Glomerular endothelial cell (primary cell): ENCODE data around the gene ARID1B. TPM values are rescaled to one million over a fixed set of nuclear protein-coding genes. Genes with fewer than 3 reads are reported as not detected.

ENCODE experiments used
- DNase-seq: peaks from one replicate; pipeline ENCODE4 v3.0.0-alpha.2; 2011; ENCODE audit warnings: low read depth, low spot score; ENCODE audit errors: extremely low read depth
- total RNA-seq: library from RNA; depleted of rRNA; stranded (reverse); fragments of >200 nt; gene quantifications from 2 replicates; pipeline ENCODE4 v1.2.3, GENCODE V29; 2015

ARID1B gene
- total RNA-seq, 1 donor from 2014 or later = 72.3 TPM

GRCh38 chr6:157113389-157113788 is 336.2 kb downstream of the ARID1B start:
- no peak for DNase-seq

DNA sequence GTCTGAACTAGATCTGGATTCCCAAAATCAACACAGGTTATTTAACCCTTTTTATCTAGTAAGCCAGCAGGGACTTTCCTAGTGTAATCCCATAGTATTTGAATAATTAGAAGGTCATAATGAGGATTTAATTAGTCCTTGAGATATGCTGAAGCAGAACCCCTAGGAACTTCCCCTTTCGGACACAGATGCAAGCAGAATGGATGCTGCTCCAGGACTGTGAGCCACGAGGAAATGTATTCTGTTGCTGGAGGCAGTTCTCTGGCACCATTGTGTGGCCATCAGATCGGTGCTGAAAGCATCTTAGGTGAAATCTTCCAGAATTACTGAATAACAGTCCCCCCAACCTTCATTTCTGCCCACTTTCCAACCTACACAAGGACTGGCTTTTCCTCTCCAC is 339.2 kb downstream of the ARID1B start:
- DNase-seq = no peak

DNA sequence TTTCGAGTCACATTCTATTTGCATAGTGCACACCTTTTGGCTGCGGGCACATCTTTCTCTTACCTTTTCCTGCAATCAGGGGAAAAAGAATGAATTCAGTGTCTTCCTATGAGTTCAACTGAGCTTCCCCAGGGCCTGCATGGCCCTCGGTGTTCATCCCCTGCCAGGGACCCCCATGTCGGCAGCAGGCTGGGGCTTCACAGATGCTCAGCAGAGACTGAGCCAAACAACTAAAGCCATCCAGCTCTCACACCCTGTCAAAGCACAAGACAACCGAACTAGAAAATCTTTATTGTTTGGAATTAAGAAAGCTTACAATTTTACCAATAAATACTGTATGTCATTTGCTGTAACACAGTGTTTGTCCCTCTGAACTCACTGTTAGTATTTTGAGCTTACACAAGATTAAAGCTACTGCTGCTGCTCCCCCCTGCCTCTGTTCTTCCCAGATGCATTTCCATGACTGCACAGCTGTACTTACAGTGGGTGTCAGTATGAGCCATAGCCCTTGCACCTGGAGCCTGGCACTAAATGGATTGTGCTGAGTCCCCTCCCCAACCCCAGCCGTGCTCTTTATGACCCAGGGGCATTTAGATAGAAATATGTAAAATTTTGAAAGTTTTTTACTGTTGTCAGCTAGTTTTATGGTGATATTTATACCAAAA is 340.4 kb downstream of the ARID1B start:
- DNase-seq = no peak

GRCh38 chr6:157119502-157120027 is 342.4 kb downstream of the ARID1B start:
- no peak for DNase-seq

DNA sequence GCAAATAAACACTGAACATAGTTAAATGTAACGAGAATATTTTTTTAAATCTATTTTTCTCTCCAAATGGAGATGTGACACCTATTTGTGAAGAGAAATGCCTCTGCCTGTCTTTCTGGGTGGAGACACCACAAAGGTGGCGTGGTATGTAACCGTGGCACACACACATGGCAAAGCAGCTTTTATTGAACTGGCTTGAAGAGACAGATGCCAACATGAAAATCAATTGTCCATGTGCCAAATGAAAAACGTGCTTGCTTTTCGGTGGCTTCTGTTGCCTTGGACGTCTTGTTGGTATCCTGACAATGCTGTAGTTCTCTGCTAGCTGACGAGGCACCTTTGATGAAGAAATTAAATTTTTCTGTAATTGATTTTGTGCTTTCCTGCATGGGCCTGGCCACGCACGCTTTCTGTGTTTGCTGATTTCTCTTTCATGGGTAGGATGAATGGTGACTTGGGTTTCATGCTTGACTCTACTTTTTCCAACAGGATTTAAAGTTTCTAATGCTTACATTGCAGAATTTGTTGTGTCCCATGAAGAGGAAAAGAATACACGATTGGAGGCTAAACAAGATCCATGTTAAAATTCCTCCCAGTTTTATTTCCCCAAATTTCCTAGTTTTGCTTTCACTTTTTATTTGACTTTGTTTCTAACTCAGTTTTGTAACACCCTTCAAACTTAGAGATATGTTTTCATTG is 343.5 kb downstream of the ARID1B start:
- no peak for DNase-seq

DNA sequence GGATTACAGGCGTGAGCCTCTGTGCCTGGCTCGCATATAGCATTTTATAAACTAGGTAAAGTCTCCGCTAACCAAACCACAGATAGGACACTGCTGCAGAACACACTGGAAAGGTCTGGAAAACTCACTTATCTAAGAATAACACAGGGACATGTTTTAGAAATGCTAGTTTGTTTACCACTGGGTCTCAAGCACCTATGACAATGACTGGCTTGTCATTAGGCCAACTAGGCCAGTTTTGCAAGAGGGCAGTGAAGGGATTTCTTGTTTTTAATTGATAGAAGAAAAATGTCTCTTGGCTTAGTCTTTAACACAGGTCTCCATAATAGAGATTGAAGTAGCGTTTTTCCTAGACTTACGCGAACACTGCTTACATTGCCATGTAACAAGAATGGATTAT is 344.7 kb downstream of the ARID1B start:
- no peak for DNase-seq

DNA sequence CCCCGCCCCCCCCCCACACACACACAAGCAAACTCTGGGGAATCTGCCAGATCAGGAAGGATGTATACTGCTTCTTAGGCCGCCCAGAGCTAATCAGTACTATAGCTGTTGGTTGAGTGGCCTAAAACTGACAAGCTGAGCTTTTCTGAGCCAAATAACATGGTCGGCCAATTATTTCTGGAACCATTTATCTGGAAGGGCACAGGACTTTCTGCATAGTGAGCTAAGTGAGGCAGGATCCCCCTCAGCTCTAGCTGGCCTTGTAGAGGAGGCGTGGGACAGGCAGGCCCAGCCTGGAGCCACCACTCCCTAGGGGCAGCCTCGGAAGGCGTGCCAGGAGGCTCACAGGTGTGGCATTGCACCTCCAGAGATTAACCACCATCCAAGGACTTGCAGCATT is 346.1 kb downstream of the ARID1B start:
- DNase-seq = no peak

GRCh38 chr6:157124485-157125254 is 347.5 kb downstream of the ARID1B start:
- DNase-seq = no peak

DNA sequence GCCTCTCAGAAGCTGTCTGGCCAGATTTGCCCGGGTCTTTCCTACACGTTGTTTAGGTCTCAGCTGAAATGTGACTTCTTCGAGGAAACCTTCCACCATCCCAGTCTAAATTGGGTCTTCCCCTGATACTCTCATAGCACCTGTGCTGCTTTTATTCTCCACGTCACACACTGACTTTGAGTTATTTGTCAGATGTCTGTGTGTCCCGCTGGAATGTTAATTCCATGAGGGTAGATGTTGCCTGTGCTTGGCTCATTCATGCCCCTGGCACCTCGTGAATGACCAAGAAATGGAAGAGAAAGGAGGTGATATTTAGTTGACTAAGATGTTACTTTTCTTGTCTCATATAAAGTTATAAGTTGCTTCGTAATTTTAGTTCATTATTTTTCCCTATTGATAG is 348.4 kb downstream of the ARID1B start:
- DNase-seq = no peak

DNA sequence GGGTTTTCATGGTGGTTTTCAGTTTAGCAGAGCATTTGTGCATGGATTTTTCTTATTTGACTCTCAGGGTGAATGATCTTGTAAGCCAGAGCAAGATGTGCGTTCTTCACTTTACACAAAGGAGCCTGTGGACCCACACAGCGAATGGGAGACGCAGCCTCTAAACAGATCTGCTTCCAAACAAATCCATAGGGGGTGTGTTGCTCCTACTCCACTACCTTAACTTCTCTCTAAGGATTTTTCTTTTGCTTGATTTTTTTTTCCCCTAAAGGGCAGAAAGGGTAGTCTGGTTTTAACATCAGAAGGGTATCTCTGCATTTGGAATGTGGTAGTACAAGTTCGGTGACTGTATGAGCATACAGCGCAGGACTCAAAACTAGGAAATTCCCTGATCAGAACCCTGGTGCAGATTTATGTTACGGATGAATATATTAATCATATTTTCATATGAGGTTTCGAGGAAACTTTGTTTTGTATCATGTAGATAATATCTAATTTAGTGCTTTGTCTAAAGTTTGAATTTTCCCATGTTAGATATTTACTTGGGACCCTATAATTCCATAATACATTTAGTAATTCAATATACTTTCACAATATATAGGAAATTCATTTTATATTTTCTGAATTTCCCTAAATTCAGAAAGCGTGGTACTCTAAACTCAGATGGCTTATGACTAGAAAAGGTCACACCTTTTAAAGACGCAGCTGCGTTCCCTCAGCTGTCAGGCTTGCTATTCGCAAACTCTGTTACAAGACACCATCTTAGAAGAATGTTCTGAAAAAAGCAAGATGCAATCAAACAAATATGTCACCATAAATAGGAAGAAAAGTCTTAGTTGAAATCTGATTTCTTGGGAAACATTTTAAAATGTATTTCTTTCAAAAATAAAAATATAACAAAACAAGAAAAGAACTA is 349.3 kb downstream of the ARID1B start:
- no peak for DNase-seq

- DNase-seq = no peak
These were observed 351.1 kb downstream of the ARID1B start for GRCh38 chr6:157128235-157128775.

DNA sequence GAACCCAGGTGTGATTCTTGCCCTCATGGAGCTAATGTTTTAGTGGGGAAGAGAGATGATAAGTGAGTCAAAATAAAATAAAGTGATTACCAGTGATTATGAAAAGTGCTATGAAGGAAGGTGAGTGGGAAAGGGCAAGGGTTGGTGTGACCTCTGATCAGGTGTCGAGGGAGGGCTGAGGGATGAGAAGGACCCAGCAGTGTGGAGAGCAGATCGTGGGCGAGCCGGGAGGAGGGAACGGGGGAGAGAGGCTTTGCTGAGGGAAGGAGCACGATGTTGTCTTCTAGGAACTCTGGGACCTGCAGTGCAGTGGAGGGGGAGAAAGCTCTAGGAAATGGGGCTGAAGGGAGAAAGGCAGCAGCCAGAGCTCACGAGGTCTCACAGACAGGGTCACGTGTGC is 354.1 kb downstream of the ARID1B start:
- no peak for DNase-seq

DNA sequence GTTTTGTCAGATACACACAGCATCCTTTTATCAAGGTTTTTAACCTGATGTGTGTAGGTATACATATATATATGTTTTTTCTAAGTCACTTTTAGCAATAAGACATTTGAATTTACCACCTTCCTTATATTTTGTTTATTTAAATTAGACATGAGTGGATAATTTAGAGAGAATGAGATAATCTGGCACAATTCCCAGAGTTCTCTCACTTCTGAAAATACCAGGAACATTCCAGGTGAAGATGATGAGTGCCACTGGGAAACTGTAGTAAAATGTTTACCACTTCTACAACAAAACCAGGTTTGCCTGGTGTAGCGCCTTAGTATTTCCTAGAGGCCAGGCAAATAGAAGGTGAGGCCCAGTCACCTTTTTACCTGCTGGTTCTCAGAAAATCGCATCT is 356.7 kb downstream of the ARID1B start:
- no peak for DNase-seq

DNA sequence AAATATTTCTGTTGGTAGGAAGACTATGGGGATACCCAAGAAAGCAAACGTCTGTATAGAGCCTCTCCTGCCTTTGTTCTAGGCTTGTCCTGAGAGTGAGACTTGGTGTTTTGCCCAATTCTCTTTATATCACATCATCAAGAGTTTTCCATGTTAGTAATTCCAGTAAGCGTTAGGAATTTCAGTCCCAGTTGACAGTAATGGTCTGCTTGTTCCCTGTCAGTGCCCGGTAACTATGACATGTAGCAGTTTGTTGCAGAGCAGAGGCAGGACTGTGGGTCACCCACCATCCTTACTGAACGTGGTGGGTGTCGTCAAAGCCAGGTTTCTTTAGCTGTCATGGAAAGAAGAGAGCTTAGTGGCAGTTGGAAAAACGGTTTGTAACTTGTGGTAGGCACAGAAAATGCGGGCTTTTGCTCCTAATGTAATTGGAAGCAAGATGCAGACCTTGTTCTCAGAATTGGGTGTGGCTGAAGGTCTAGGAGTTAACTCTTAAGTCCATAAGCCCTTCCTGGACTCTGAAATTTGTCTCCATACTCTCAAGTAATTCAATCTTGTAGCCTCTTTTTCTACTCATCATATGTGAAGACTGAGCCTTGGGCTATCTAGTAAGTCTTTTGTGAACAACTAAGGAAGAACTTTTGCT is 357.3 kb downstream of the ARID1B start:
- no peak for DNase-seq

DNA sequence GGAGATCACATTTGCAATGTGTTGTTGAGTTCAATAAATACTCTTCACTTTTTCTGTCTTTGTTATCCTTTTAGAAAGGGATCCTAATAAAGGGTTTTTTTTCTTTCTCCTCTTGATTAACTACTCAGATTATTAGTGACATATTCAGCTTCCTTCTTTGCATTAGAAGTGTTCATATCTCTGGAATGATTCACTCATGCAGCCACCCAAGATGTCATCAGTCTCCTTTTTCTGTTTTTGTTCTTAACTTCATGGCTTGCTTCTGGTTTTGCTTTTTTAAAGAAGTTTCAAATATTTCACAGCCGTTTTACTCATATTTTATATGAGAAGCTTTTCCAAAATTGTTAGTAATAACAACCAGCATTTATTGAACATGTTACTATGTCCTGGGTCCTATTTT is 358.5 kb downstream of the ARID1B start:
- no peak for DNase-seq

GRCh38 chr6:157137501-157137900 is 360.3 kb downstream of the ARID1B start:
- no peak for DNase-seq

GRCh38 chr6:157139054-157139708 is 362.0 kb downstream of the ARID1B start:
- no peak for DNase-seq

- no peak for DNase-seq
These were observed 366.2 kb downstream of the ARID1B start for GRCh38 chr6:157143171-157143889.
